KMS-11 (cell line): Measurements from ENCODE around the gene SVIP.

Source experiments
- H2AFZ ChIP-seq: fragments of 200-600 bp; sonication (generic); 2 replicates; pipeline ENCODE4 v1.6.1; 2016; ENCODE audit warnings: antibody characterized with exemption, mixed run types, low read depth
- H3K27ac ChIP-seq: fragments of 200-600 bp; sonication (generic); 2 replicates; pipeline ENCODE4 v1.6.1; 2016; ENCODE audit warnings: mild to moderate bottlenecking, mixed run types
- H3K27me3 ChIP-seq: fragments of 200-600 bp; sonication (generic); 2 replicates; pipeline ENCODE4 v1.6.1; 2017; ENCODE audit warnings: mild to moderate bottlenecking, low read depth, mixed run types, moderate library complexity; ENCODE audit not compliant: insufficient read depth
- H3K36me3 ChIP-seq: fragments of 200-600 bp; sonication (generic); 2 replicates; pipeline ENCODE4 v1.6.1; 2017; ENCODE audit warnings: mild to moderate bottlenecking, mixed run types; ENCODE audit not compliant: insufficient read depth
- H3K4me1 ChIP-seq: fragments of 200-600 bp; sonication (generic); 2 replicates; pipeline ENCODE4 v1.6.1; 2016; ENCODE audit warnings: mild to moderate bottlenecking, low read depth, mixed run types; ENCODE audit not compliant: poor library complexity, severe bottlenecking
- H3K4me2 ChIP-seq: fragments of 200-600 bp; sonication (generic); 2 replicates; pipeline ENCODE4 v1.7.0; 2016; ENCODE audit warnings: mild to moderate bottlenecking, mixed run types
- H3K4me3 ChIP-seq: fragments of 200-600 bp; sonication (generic); IDR thresholded peaks from 2 replicates; pipeline ENCODE4 v1.6.1; 2017; ENCODE audit warnings: low read depth, low read length, mixed read lengths; ENCODE audit not compliant: insufficient read depth
- H3K79me2 ChIP-seq: fragments of 200-600 bp; sonication (generic); 2 replicates; pipeline ENCODE4 v1.6.1; 2016; ENCODE audit warnings: low read depth, mixed run types; ENCODE audit not compliant: insufficient read depth
- H3K9ac ChIP-seq: fragments of 200-600 bp; sonication (generic); 2 replicates; pipeline ENCODE4 v1.6.1; 2016; ENCODE audit warnings: mild to moderate bottlenecking, mixed run types
- H4K20me1 ChIP-seq: fragments of 200-600 bp; sonication (generic); 2 replicates; pipeline ENCODE4 v1.6.1; 2016; ENCODE audit warnings: mild to moderate bottlenecking, mixed run types; ENCODE audit not compliant: insufficient read depth
- TF ChIP-seq, protein P1 (sequence below): fragments of 200-600 bp; sonication (generic); conservative IDR thresholded peaks from 2 replicates; pipeline ENCODE4 v1.6.1; 2017; ENCODE audit warnings: low read depth, mild to moderate bottlenecking, antibody characterized with exemption, low read length, moderate library complexity, mixed read lengths

SVIP gene

GRCh38 chr11:22822203-22822602 lies 7.4 kb downstream of the SVIP start:
- H3K4me1 ChIP-seq: peaks cover 9% of the 10 kb centered on the region
- H3K36me3 ChIP-seq: no peaks in the 10 kb centered on the region; the same call in none of the 2 replicates
- no peak overlapping the region for H2AFZ ChIP-seq
- H3K79me2 ChIP-seq: peaks cover 4% of the 10 kb centered on the region; the same call in 1 of the 2 replicates
- no peak overlapping the region for H3K27ac ChIP-seq
- no peaks in the 10 kb centered on the region for H4K20me1 ChIP-seq
- H3K9ac ChIP-seq: no peak overlapping the region
- H3K4me2 ChIP-seq: no peak overlapping the region
- H3K4me3 ChIP-seq: no peak overlapping the region
- TF ChIP-seq, protein P1, sequence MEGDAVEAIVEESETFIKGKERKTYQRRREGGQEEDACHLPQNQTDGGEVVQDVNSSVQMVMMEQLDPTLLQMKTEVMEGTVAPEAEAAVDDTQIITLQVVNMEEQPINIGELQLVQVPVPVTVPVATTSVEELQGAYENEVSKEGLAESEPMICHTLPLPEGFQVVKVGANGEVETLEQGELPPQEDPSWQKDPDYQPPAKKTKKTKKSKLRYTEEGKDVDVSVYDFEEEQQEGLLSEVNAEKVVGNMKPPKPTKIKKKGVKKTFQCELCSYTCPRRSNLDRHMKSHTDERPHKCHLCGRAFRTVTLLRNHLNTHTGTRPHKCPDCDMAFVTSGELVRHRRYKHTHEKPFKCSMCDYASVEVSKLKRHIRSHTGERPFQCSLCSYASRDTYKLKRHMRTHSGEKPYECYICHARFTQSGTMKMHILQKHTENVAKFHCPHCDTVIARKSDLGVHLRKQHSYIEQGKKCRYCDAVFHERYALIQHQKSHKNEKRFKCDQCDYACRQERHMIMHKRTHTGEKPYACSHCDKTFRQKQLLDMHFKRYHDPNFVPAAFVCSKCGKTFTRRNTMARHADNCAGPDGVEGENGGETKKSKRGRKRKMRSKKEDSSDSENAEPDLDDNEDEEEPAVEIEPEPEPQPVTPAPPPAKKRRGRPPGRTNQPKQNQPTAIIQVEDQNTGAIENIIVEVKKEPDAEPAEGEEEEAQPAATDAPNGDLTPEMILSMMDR: no peak
- H3K27me3 ChIP-seq: no peaks in the 10 kb centered on the region

- no peak overlapping the region for H3K4me3 ChIP-seq
- H3K27ac ChIP-seq: no peak overlapping the region
- H4K20me1 ChIP-seq: no peaks in the 10 kb centered on the region
- TF ChIP-seq, protein P1: no peak
- H3K4me2 ChIP-seq: no peak overlapping the region
- H3K79me2 ChIP-seq: no peaks in the 10 kb centered on the region
- H3K27me3 ChIP-seq: no peaks in the 10 kb centered on the region
- H2AFZ ChIP-seq: no peak overlapping the region
- no peaks in the 10 kb centered on the region for H3K36me3 ChIP-seq
- no peak overlapping the region for H3K9ac ChIP-seq
- peaks cover 19% of the 10 kb centered on the region for H3K4me1 ChIP-seq
These were observed 19.7 kb downstream of the SVIP start for GRCh38 chr11:22809893-22810292.

DNA sequence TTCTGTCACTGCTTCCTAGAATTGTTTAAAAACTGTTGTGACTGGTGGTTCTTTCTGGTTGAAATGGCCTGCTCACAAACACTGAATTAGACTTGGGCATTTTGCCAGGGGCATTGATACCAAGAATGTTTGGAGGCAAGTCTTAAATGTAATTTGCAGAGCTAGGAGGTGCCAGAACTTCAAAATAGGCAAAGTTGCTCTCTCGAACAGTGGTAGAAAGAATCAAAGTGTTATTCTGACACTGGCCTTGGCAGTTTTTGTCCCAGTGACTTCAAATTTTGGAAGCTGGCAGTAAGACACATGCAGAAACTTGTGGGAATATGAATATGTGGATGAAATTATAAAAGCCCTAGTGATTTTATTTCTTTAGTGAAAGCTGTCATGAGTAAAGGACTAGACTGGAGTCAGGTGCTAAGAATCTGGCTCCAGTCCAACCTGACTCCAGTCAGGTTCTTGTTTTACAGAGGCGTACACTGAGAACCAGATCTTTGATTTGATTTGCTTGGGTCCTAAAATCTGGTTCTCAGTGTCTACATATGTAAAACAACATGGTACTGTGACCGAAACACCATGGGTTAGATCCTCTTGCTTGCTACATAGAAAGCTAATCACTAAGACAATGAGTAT lies 20.9 kb downstream of the SVIP start:
- Histone ChIP-seq H4K20me1 (no peaks in the 10 kb centered on the region), H3K79me2 (no peaks in the 10 kb centered on the region), H3K36me3 (no peaks in the 10 kb centered on the region), H3K27ac (no peak overlapping the region), H3K27me3 (no peaks in the 10 kb centered on the region), H3K4me2 (peak overlapping the region; percentile 27; the same call in 1 of the 2 replicates), H2AFZ (no peak overlapping the region), H3K4me1 (peaks cover 19% of the 10 kb centered on the region), H3K4me3 (no peak overlapping the region), H3K9ac (no peak overlapping the region)
- TF ChIP-seq, protein P1: no peak

DNA sequence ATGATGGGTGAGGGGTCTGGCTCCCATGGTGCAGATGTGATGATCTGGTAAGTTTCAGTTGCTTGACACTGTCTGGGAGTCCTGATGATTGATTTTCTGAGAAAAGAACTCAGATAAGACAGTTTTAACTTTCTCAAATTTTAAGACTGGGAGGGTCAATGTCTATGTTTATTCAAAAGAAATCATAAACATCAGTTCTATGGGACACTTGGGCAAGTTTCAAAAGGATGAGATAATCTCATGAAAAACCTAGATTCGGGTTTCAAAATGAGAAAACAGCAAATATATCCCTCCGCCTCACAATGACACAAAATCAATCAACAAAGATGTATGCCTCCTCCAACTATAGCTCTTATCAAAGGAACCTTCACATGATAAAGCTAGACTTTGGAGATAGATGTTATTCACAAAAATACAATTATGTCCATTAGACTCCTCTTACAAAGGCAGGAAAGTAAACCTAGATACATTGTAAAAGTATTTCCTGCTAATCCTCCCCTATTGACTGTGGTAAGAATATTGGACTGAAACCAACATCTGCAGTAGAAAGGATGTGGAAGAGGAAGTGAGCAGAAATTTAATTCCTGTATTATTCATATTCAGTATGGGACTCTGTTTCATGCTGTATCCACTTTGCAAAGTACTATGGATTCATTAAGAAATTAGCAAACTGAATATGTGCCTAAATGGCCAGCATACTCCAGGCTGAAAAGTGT lies 21.6 kb downstream of the SVIP start:
- H2AFZ ChIP-seq: no peak overlapping the region

More for the DNA sequence above, 21.6 kb downstream of the SVIP start:
- no peak overlapping the region for H3K27ac ChIP-seq
- H3K27me3 ChIP-seq: no peaks in the 10 kb centered on the region
- H3K9ac ChIP-seq: no peak overlapping the region
- no peaks in the 10 kb centered on the region for H3K79me2 ChIP-seq
- no peak overlapping the region for H3K4me3 ChIP-seq
- no peaks in the 10 kb centered on the region for H4K20me1 ChIP-seq
- peaks cover 19% of the 10 kb centered on the region for H3K4me1 ChIP-seq
- H3K4me2 ChIP-seq: peak overlapping the region; percentile 27; the same call in 1 of the 2 replicates
- TF ChIP-seq, protein P1: no peak
- no peaks in the 10 kb centered on the region for H3K36me3 ChIP-seq
